Hematopoietic multipotent progenitor cell treated with erythropoietin and hydrocortisone succinate and interleukin-3 and kit ligand, for 4 days (in vitro differentiated cells): ENCODE results near the gene ZDHHC3.
"Not testable (repeated sequence)": the region's sequence is repeated elsewhere in the genome, so short reads cannot be mapped to it uniquely, and the experiment has no call there.

Source experiments
- DNase-seq: peaks from one replicate; pipeline ENCODE4 v3.0.0-alpha.2; 2015

The ZDHHC3 gene

GRCh38 chr3:44995142-44995770, 19.3 kb upstream of the ZDHHC3 start:
- DNase-seq = no peak

- DNase-seq = no peak
Observed at GRCh38 chr3:44993471-44994205, 17.7 kb upstream of the ZDHHC3 start.

GRCh38 chr3:44992555-44993470, 16.8 kb upstream of the ZDHHC3 start:
- peak; percentile 70 for DNase-seq

GRCh38 chr3:44991326-44991725, 15.4 kb upstream of the ZDHHC3 start:
- no peak for DNase-seq

- DNase-seq = no peak
Observed at GRCh38 chr3:44989636-44990373, 13.8 kb upstream of the ZDHHC3 start.

- DNase-seq = no peak
Observed at GRCh38 chr3:44989141-44989540, 13.2 kb upstream of the ZDHHC3 start.

GRCh38 chr3:44988073-44988472, 12.1 kb upstream of the ZDHHC3 start:
- peak; percentile 73 for DNase-seq

- no peak for DNase-seq
Observed at GRCh38 chr3:44987332-44987731, 11.4 kb upstream of the ZDHHC3 start.

GRCh38 chr3:44986330-44986729, 10.4 kb upstream of the ZDHHC3 start:
- DNase-seq = not testable (repeated sequence)

GRCh38 chr3:44984335-44984734, 8.4 kb upstream of the ZDHHC3 start:
- no peak for DNase-seq

GRCh38 chr3:44983484-44983941, 7.5 kb upstream of the ZDHHC3 start:
- DNase-seq = no peak

- DNase-seq = no peak
Observed at GRCh38 chr3:44982817-44983216, 6.8 kb upstream of the ZDHHC3 start.

- DNase-seq = no peak
Observed at GRCh38 chr3:44981751-44982150, 5.8 kb upstream of the ZDHHC3 start.

- peak; percentile 38 for DNase-seq
Observed at GRCh38 chr3:44981220-44981619, 5.2 kb upstream of the ZDHHC3 start.

GRCh38 chr3:44974416-44974815, 1.6 kb downstream of the ZDHHC3 start:
- no peak for DNase-seq

- no peak for DNase-seq
Observed at GRCh38 chr3:44970926-44971490, 5.0 kb downstream of the ZDHHC3 start.

GRCh38 chr3:44969828-44970179, 6.2 kb downstream of the ZDHHC3 start:
- no peak for DNase-seq

GRCh38 chr3:44969154-44969827, 6.7 kb downstream of the ZDHHC3 start:
- peak; percentile 58 for DNase-seq

GRCh38 chr3:44968447-44968858, 7.5 kb downstream of the ZDHHC3 start:
- peak; percentile 76 for DNase-seq

- peak; percentile 79 for DNase-seq
Observed at GRCh38 chr3:44966795-44967278, 9.1 kb downstream of the ZDHHC3 start.

GRCh38 chr3:44965165-44965564, 10.8 kb downstream of the ZDHHC3 start:
- no peak for DNase-seq
